Endothelial cell of umbilical vein (primary cell): ENCODE results near the gene CD80.

Experiments used
- MYC ChIP-seq: IDR thresholded peaks from one replicate; pipeline ENCODE4 v1.6.1; 2011; ENCODE audit warnings: mild to moderate bottlenecking, low read depth, low read length
- POLR2A ChIP-seq: IDR thresholded peaks from 2 replicates; pipeline ENCODE4 v1.6.1; 2012; ENCODE audit warnings: low read depth, mild to moderate bottlenecking, control low read depth, low read length
- TF ChIP-seq, protein P1 (sequence below), 2 donors: IDR thresholded peaks; 1 replicate in 1 of 2; 2 replicates in 1 of 2; pipeline ENCODE4 v1.5.1; 2011; ENCODE audit warnings: low read length in 2 of 2, mild to moderate bottlenecking in 2 of 2, moderate library complexity in 2 of 2, control low read depth in 1 of 2, inconsistent platforms in 1 of 2, low read depth in 1 of 2; ENCODE audit not compliant: insufficient read depth in 1 of 2; ENCODE audit errors: extremely low read depth in 1 of 2

DNA sequence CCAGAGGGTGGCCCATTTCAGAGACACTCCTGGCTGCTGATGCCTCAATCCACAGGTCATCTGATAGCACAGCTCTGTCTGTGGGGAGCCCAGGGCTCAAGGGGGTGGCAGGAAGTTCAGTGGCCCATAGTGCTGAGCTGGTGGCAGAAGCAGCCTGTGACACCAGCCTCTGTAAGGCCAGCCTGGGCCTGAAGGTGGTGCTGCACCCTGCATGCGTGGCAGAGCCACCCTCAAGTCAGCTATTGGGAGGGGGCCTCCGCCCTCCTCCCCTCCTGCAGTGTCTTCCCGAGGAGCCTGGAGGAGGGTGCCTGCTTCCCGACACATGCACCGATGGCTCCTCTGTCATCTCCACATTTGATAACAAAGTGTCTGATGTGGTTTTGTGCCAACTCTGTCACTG lies 41.3 kb upstream of the CD80 start:
- TF ChIP-seq, protein P1, sequence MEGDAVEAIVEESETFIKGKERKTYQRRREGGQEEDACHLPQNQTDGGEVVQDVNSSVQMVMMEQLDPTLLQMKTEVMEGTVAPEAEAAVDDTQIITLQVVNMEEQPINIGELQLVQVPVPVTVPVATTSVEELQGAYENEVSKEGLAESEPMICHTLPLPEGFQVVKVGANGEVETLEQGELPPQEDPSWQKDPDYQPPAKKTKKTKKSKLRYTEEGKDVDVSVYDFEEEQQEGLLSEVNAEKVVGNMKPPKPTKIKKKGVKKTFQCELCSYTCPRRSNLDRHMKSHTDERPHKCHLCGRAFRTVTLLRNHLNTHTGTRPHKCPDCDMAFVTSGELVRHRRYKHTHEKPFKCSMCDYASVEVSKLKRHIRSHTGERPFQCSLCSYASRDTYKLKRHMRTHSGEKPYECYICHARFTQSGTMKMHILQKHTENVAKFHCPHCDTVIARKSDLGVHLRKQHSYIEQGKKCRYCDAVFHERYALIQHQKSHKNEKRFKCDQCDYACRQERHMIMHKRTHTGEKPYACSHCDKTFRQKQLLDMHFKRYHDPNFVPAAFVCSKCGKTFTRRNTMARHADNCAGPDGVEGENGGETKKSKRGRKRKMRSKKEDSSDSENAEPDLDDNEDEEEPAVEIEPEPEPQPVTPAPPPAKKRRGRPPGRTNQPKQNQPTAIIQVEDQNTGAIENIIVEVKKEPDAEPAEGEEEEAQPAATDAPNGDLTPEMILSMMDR (IDR thresholded peaks at IDR 0.05; ENCODE audit: extremely low read depth in 1 of 2, insufficient read depth in 1 of 2, low read depth in 1 of 2, low read length in 2 of 2), result peak; percentile 9 to 47
- TF ChIP-seq MYC (no peak), POLR2A (no peak)
